ENCODE results near the gene TXNDC17. TPM values are rescaled to one million over a fixed set of nuclear protein-coding genes. Genes with fewer than 3 reads are reported as not detected.

TXNDC17 gene
- total RNA-seq, 2 donors from 2014 or later, result 135 to 151 TPM

DNA sequence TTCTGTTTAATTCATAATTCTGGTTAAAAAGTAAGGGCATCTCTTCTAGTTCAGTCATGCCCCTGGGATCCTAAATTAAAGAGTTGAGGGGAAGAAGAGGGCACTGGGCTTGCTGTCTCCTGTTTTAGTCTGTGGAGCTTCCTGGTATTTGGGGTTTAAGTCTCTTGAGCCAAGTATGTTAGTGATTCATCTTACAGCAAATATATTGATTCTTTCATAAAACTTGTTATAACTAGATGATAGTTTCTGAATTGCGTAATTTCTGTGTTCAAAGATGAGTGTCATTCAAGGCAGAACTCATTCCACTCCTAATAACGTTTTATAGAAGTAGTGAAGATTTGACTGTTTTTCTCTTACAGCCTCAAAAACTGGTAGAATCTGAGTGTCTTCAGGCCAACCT is 1.7 kb downstream of the TXNDC17 start:
- peaks cover 12% of the 10 kb centered on the region for H3K4me1 ChIP-seq (ENCODE audit: control insufficient read depth, insufficient read depth, low read length)
- 83 to 100% methylated on average over 1 to 2 of the region's 2 CpGs for WGBS, 2 experiments (ENCODE audit: insufficient coverage in 1 of 2, insufficient read length in 1 of 2)
- H3K4me1 Mint-ChIP-seq, result peaks cover 18% of the 10 kb centered on the region
- no peak for DNase-seq
- no peak overlapping the region for H3K27ac Mint-ChIP-seq
- H3K4me3 ChIP-seq (ENCODE audit: low read length), result peak overlapping the region; percentile 91
- H3K27me3 Mint-ChIP-seq (ENCODE audit: insufficient read depth), result no peaks in the 10 kb centered on the region
- no peaks in the 10 kb centered on the region for H3K9me3 Mint-ChIP-seq
- H3K27me3 ChIP-seq (ENCODE audit: control insufficient read depth, insufficient read depth, low read length, poor library complexity, severe bottlenecking), result no peaks in the 10 kb centered on the region
- TF ChIP-seq, protein P1, sequence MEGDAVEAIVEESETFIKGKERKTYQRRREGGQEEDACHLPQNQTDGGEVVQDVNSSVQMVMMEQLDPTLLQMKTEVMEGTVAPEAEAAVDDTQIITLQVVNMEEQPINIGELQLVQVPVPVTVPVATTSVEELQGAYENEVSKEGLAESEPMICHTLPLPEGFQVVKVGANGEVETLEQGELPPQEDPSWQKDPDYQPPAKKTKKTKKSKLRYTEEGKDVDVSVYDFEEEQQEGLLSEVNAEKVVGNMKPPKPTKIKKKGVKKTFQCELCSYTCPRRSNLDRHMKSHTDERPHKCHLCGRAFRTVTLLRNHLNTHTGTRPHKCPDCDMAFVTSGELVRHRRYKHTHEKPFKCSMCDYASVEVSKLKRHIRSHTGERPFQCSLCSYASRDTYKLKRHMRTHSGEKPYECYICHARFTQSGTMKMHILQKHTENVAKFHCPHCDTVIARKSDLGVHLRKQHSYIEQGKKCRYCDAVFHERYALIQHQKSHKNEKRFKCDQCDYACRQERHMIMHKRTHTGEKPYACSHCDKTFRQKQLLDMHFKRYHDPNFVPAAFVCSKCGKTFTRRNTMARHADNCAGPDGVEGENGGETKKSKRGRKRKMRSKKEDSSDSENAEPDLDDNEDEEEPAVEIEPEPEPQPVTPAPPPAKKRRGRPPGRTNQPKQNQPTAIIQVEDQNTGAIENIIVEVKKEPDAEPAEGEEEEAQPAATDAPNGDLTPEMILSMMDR (conservative IDR thresholded peaks at IDR 0.05), result no peak
- H3K4me3 Mint-ChIP-seq, result peak overlapping the region; percentile 89
- peaks cover 18% of the 10 kb centered on the region for H3K36me3 Mint-ChIP-seq (ENCODE audit: low read depth)
- no peak overlapping the region for H3K27ac ChIP-seq (ENCODE audit: low read depth, low read length)
- no peak overlapping the region for H3K9ac ChIP-seq (ENCODE audit: extremely low read depth, low read length, poor library complexity, severe bottlenecking)
- H3K36me3 ChIP-seq (ENCODE audit: control insufficient read depth, insufficient read depth, low read length), result peaks cover 49% of the 10 kb centered on the region
- H3K9me3 ChIP-seq (ENCODE audit: control insufficient read depth, low read length), result no peaks in the 10 kb centered on the region

DNA sequence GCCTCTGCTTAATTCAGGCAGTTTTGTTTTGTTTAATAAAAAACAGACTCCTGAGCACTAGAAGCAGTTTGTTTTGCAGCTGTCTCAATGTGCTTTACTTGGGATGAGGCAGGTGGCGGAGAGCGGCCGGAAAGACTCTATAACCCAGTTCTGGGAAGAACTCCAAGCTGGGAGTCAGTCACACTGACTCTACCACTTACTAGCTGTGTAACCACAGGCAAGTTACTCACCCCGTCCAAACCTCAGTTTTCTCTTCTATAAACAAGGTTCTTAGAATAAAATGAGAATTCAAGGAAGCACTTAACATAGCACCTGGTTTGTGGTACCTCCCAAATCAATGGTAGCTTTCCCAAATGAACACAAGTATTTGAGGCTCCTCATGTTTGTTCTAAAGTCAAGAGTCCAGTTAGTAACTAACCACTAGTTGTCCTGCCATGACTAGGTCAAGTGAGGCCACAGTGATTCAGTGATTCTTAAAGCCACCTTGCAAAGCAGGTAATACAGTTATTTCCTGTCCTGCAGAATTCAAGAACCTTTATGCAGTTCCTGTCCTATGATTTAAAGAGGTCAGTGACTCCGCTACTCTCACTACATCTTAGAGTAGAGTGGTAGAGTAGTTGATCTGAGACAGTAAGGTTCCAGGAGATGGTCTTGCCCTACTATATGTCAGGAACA is 2.7 kb downstream of the TXNDC17 start:
- Mint-ChIP-seq H3K27me3 (ENCODE audit: insufficient read depth) (no peaks in the 10 kb centered on the region), H3K27ac (no peak overlapping the region), H3K9me3 (no peaks in the 10 kb centered on the region), H3K36me3 (ENCODE audit: low read depth) (peaks cover 25% of the 10 kb centered on the region), H3K4me3 (no peak overlapping the region), H3K4me1 (peaks cover 18% of the 10 kb centered on the region)
- Histone ChIP-seq H3K4me1 (ENCODE audit: control insufficient read depth, insufficient read depth, low read length) (peaks cover 12% of the 10 kb centered on the region), H3K27ac (ENCODE audit: low read depth, low read length) (no peak overlapping the region), H3K9ac (ENCODE audit: extremely low read depth, low read length, poor library complexity, severe bottlenecking) (no peak overlapping the region), H3K27me3 (ENCODE audit: control insufficient read depth, insufficient read depth, low read length, poor library complexity, severe bottlenecking) (no peaks in the 10 kb centered on the region), H3K4me3 (ENCODE audit: low read length) (no peak overlapping the region), H3K9me3 (ENCODE audit: control insufficient read depth, low read length) (no peaks in the 10 kb centered on the region), H3K36me3 (ENCODE audit: control insufficient read depth, insufficient read depth, low read length) (peaks cover 58% of the 10 kb centered on the region)
- WGBS, 2 experiments (ENCODE audit: insufficient coverage in 1 of 2, insufficient read length in 1 of 2), result 85 to 100% methylated on average over 3 to 5 of the region's 5 CpGs
- TF ChIP-seq, protein P1 (conservative IDR thresholded peaks at IDR 0.05), result no peak
- no peak for DNase-seq

DNA sequence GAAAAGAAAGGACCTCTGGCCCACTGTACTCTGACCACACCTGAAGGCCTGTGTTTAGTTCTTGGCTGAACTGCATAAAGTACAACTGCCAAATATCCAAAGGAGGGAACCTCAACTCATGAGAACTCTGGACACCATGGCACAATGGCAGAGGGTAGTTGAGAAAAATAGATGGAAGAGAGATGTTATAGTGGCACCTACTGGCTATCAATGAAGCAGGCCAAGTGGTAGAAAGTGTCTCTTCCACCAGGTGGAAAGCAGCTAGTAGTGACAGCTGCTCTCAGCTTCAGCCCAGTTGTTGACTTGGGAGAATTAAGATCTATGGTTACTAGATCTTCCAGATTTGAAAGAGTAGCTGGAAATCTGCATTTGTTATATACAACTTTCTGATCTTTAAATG is 7.3 kb downstream of the TXNDC17 start:
- Histone ChIP-seq H3K9ac (ENCODE audit: extremely low read depth, low read length, poor library complexity, severe bottlenecking) (no peak overlapping the region), H3K27me3 (ENCODE audit: control insufficient read depth, insufficient read depth, low read length, poor library complexity, severe bottlenecking) (peaks cover 2% of the 10 kb centered on the region), H3K9me3 (ENCODE audit: control insufficient read depth, low read length) (no peaks in the 10 kb centered on the region), H3K27ac (ENCODE audit: low read depth, low read length) (no peak overlapping the region), H3K36me3 (ENCODE audit: control insufficient read depth, insufficient read depth, low read length) (peaks cover 58% of the 10 kb centered on the region), H3K4me3 (ENCODE audit: low read length) (no peak overlapping the region), H3K4me1 (ENCODE audit: control insufficient read depth, insufficient read depth, low read length) (peaks cover 3% of the 10 kb centered on the region)
- no peaks in the 10 kb centered on the region for H3K9me3 Mint-ChIP-seq
- peaks cover 14% of the 10 kb centered on the region for H3K4me1 Mint-ChIP-seq
- H3K4me3 Mint-ChIP-seq, result no peak overlapping the region
- no peak for DNase-seq
- peaks cover 13% of the 10 kb centered on the region for H3K27me3 Mint-ChIP-seq (ENCODE audit: insufficient read depth)
- peaks cover 23% of the 10 kb centered on the region for H3K36me3 Mint-ChIP-seq (ENCODE audit: low read depth)
- no peak overlapping the region for H3K27ac Mint-ChIP-seq
- TF ChIP-seq, protein P1 (conservative IDR thresholded peaks at IDR 0.05), result peak; percentile 66

All from endodermal cell (in vitro differentiated cells).